Osteoblast (primary cell): ENCODE results near the gene CCDC116. TPM values are rescaled to one million over a fixed set of nuclear protein-coding genes. Genes with fewer than 3 reads are reported as not detected.

ENCODE experiments used
- DNase-seq: peaks from one replicate; pipeline ENCODE4 v3.0.0; 2011; ENCODE audit warnings: low spot score, mixed read lengths; ENCODE audit not compliant: insufficient read length; ENCODE audit errors: missing footprints
- H2AFZ ChIP-seq: 2 replicates; pipeline ENCODE4 v1.6.0; 2011; ENCODE audit warnings: mild to moderate bottlenecking, low read length
- H3K27ac ChIP-seq: 2 replicates; pipeline ENCODE4 v1.5.1; 2011; ENCODE audit warnings: mild to moderate bottlenecking, low read depth, low read length, moderate library complexity
- H3K27me3 ChIP-seq: 2 replicates; pipeline ENCODE4 v1.6.0; 2012; ENCODE audit warnings: mild to moderate bottlenecking, control low read depth, inconsistent platforms, low read length, moderate library complexity; ENCODE audit not compliant: insufficient read depth
- H3K36me3 ChIP-seq: 2 replicates; pipeline ENCODE4 v1.5.1; 2011; ENCODE audit warnings: mild to moderate bottlenecking, low read length, control low read depth, moderate library complexity; ENCODE audit not compliant: insufficient read depth
- H3K4me1 ChIP-seq: 2 replicates; pipeline ENCODE4 v1.5.1; 2011; ENCODE audit warnings: mild to moderate bottlenecking, low read length, control low read depth, moderate library complexity; ENCODE audit not compliant: insufficient read depth
- H3K4me2 ChIP-seq: 2 replicates; pipeline ENCODE4 v1.6.0; 2011; ENCODE audit warnings: mild to moderate bottlenecking, low read length; ENCODE audit not compliant: insufficient read depth
- H3K4me3 ChIP-seq: fragments of 200-600 bp; sonication (generic); 3 replicates; pipeline ENCODE4 v1.5.1; 2012; ENCODE audit warnings: mild to moderate bottlenecking, low read length, inconsistent platforms; ENCODE audit not compliant: insufficient read depth
- H3K79me2 ChIP-seq: 2 replicates; pipeline ENCODE4 v1.6.0; 2012; ENCODE audit warnings: mild to moderate bottlenecking, low read length, control low read depth, inconsistent platforms; ENCODE audit not compliant: insufficient read depth
- H3K9me3 ChIP-seq: 2 replicates; pipeline ENCODE4 v1.5.1; 2011; ENCODE audit warnings: low read depth, low read length, control low read depth
- H4K20me1 ChIP-seq: 2 replicates; pipeline ENCODE4 v1.6.0; 2012; ENCODE audit warnings: mild to moderate bottlenecking, low read length, control low read depth; ENCODE audit not compliant: insufficient read depth
- total RNA-seq: library from RNA; depleted of rRNA; stranded (reverse); fragments of >200 nt; gene quantifications from 2 replicates; pipeline ENCODE4 v1.2.3, GENCODE V29; 2012
- TF ChIP-seq, protein P1 (sequence below): IDR thresholded peaks from 2 replicates; pipeline ENCODE4 v1.5.1; 2011; ENCODE audit warnings: mild to moderate bottlenecking, low read depth, low read length, moderate library complexity; ENCODE audit errors: extremely low read depth

CCDC116 gene
- total RNA-seq, 1 donor: 0.36 TPM

DNA sequence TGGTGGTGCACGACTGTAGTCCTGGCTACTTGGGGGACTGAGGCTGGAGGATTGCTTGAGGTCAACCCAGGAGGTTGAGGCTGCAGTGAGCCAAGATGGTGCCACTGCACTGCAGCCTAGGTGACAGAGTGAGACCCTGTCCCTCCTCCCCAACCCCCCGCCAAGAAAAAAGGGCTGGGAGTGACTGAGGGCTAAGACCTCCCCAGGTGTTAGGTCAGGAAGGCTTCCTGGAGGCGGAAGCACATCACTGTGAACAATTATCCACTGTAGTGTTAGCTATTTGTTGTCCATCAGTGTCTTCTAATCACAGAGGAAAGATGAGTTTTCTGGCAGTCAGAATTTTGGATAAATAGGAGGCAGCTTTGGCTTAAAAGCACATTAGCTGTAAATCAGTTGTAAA lies 11.5 kb upstream of the CCDC116 start:
- no peaks in the 10 kb centered on the region for H3K9me3 ChIP-seq
- no peak overlapping the region for H3K4me2 ChIP-seq
- no peak overlapping the region for H2AFZ ChIP-seq
- H3K4me3 ChIP-seq: no peak overlapping the region
- DNase-seq: no peak
- H3K27ac ChIP-seq: no peak overlapping the region
- TF ChIP-seq, protein P1, sequence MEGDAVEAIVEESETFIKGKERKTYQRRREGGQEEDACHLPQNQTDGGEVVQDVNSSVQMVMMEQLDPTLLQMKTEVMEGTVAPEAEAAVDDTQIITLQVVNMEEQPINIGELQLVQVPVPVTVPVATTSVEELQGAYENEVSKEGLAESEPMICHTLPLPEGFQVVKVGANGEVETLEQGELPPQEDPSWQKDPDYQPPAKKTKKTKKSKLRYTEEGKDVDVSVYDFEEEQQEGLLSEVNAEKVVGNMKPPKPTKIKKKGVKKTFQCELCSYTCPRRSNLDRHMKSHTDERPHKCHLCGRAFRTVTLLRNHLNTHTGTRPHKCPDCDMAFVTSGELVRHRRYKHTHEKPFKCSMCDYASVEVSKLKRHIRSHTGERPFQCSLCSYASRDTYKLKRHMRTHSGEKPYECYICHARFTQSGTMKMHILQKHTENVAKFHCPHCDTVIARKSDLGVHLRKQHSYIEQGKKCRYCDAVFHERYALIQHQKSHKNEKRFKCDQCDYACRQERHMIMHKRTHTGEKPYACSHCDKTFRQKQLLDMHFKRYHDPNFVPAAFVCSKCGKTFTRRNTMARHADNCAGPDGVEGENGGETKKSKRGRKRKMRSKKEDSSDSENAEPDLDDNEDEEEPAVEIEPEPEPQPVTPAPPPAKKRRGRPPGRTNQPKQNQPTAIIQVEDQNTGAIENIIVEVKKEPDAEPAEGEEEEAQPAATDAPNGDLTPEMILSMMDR: no peak
- H3K36me3 ChIP-seq: peaks cover 23% of the 10 kb centered on the region
- peaks cover 5% of the 10 kb centered on the region for H3K4me1 ChIP-seq
- H3K79me2 ChIP-seq: peaks cover 86% of the 10 kb centered on the region
- peaks cover 64% of the 10 kb centered on the region for H4K20me1 ChIP-seq
- no peaks in the 10 kb centered on the region for H3K27me3 ChIP-seq

DNA sequence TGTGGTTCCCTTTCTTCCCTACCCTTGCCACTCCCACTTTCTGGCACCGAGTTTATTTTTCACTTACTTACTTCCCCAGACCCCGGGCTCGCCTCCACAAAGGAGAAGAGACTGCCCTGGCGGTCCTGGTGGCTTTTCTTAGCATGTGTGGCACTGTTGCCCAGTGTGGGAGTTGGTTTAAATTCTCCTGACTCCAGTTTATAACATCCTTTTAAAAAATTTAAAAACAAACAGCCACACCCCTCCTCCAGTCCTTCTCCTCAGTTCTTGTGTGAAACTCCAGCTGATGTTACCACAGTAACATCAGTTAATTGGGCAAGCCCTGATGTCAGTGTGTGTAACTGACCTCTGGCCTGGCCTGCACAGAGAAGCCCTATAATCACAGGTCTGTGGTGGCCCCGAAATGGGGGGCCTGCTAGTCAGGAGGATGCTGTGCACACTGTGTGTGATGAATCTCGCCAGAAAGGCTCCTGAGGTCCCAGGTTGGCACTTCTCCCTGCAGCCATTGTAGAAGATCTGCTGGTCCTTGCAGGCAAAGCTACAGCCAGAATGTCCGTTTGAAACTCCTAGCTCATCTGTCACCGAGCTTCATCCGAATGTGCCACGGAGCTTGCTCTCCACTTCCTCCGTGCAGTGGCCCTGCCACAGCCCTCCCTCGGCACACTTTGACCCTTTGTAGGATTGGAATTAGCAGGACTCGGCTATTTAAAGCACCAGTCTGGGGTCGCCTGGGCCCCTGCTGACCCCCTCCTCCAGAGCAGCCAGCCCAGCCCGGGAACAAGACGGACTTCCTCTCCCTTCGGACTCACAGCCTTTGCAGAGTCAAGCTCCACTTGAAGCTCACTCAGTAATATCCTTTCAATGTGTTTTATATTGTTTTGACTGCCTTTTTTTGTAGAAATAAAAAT lies 10.3 kb upstream of the CCDC116 start:
- H2AFZ ChIP-seq: no peak overlapping the region
- H3K36me3 ChIP-seq: peaks cover 26% of the 10 kb centered on the region
- H4K20me1 ChIP-seq: peaks cover 70% of the 10 kb centered on the region
- H3K4me2 ChIP-seq: no peak overlapping the region
- TF ChIP-seq, protein P1: no peak
- H3K9me3 ChIP-seq: no peaks in the 10 kb centered on the region
- peaks cover 5% of the 10 kb centered on the region for H3K4me1 ChIP-seq
- H3K4me3 ChIP-seq: no peak overlapping the region
- peaks cover 84% of the 10 kb centered on the region for H3K79me2 ChIP-seq
- no peaks in the 10 kb centered on the region for H3K27me3 ChIP-seq
- peak; percentile 69 for DNase-seq
- H3K27ac ChIP-seq: no peak overlapping the region

- H2AFZ ChIP-seq: no peak overlapping the region
- peaks cover 79% of the 10 kb centered on the region for H3K79me2 ChIP-seq
- peaks cover 5% of the 10 kb centered on the region for H3K4me1 ChIP-seq
- H3K27ac ChIP-seq: no peak overlapping the region
- no peaks in the 10 kb centered on the region for H3K27me3 ChIP-seq
- H4K20me1 ChIP-seq: peaks cover 69% of the 10 kb centered on the region
- no peak overlapping the region for H3K4me2 ChIP-seq
- H3K36me3 ChIP-seq: peaks cover 26% of the 10 kb centered on the region
- no peak for DNase-seq
- H3K4me3 ChIP-seq: no peak overlapping the region
- H3K9me3 ChIP-seq: no peaks in the 10 kb centered on the region
- TF ChIP-seq, protein P1: no peak
Measured at GRCh38 chr22:21622919-21623647, 9.5 kb upstream of the CCDC116 start.

- Histone ChIP-seq H3K27ac (peak overlapping the region; percentile 37), H3K36me3 (peaks cover 26% of the 10 kb centered on the region), H2AFZ (no peak overlapping the region), H3K27me3 (no peaks in the 10 kb centered on the region), H3K79me2 (peaks cover 80% of the 10 kb centered on the region), H3K4me3 (no peak overlapping the region), H4K20me1 (peaks cover 71% of the 10 kb centered on the region), H3K4me2 (no peak overlapping the region), H3K9me3 (no peaks in the 10 kb centered on the region), H3K4me1 (peaks cover 5% of the 10 kb centered on the region)
- TF ChIP-seq, protein P1: no peak
- no peak for DNase-seq
Measured at GRCh38 chr22:21623648-21623970, 9.0 kb upstream of the CCDC116 start.
